Activated CD4-positive, alpha-beta T cell treated with anti-CD3 and anti-CD28 coated beads for 48 hours (primary cell): ENCODE results near the gene RFX7.
"Not testable (repeated sequence)": the region's sequence is repeated elsewhere in the genome, so short reads cannot be mapped to it uniquely, and the experiment has no call there.

ENCODE experiments used
- DNase-seq: peaks from one replicate; pipeline ENCODE4 v3.0.0-alpha.2; 2020

The RFX7 gene

DNA sequence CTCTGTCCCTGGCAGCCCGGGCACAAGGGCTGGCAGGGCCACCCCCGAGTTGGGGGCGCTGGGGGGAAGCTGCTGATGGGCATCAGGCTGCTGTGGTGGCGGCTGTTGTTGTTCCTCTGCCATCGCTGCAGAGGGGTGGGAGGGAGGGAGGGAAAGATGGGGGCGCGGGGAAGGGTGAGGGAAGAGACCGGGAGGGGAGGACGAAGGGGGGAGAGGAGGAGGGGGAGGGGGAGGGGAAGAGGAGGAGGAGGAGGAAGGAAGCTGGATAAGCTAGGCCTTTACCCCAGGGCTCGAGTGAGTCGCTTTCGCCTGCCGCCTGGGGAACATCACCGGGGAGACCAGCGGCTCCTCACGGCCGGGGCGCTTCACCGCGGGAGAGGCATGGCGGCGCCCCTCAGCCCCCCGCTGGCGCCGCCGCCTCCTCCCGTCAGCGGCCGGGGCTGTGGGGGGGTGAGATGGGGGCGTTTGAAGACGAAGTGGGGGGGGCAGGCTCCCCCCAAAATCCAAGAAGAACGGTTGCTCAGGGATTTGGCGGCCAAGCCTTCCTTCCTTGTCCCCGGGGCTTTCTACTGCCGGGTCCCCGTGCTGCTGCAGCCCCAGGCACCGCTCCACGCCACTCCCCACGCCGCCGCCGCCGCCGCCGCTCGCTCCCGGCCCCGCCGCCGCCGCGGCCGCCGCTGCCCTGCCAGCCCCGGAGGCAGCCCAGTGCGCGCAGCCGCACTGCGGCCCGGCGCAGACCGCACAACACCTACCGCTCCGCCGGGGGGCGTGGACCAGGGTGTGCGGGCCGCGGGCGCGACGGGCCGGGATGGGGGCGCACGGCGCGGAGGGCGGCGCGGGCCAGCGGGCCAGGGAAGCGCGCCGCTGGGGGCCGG is at the start of gene RFX7:
Gene RFX7, minus strand, starts transcription at position 717 of the 875 bp plus-strand sequence. Its CDS starts 594 bp downstream, at position 123.
- DNase-seq: peak; percentile 78

DNA sequence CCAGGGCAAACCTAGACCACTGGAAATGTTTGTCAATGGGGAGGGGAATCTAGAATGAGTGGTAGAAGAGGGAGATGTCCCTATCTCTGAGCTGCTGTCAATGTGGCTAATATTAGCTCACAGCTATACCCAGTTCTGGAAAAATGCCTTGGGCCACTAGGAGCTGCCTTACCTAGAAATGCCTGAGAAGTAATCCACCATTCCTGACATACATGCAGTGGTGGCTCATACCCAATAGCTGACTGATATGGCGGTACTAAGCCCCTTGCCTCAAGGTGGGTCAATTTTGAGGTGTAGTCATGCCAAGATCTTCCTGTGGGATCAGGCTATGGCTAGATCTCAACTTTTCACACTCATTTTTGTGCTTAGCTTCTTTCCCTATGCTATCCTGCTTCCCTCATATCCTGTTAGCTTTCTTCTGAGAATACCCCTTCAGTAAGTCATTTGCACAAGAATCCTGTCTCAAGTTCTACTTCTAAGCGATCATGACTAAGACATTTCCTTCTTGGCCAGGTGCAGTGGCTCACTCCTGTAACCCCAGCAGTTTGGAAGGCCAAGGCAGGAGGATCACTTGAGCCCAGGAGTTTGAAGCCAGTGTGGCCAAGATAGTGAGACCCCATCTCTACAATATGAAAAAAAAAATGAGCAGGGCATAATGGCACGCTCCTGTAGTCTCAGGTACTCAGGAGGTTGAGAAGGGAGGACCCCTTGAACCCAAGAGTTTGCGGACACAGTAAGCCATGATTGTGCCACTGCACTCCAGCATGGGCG is 49.1 kb upstream of the RFX7 start:
- DNase-seq: no peak

DNA sequence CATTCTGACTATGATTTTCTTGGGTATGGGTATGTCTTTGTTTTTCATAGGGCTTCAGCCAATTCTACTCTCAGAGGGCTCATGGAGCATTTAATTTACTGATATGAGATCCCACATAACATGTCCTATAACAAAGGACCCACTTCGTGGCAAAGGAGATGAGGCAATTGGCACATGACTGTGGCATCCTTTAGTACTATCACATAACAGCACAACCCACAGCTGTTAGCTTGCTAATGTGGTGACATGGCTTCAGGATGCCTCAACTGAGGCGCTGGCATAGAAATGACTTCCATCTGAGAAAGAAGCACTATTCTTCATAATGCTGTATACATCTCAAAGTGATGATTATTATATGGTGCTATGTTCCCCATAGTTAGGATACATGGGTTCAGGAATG is 48.1 kb upstream of the RFX7 start:
- DNase-seq: no peak

- no peak for DNase-seq
Observed at GRCh38 chr15:56286213-56286612, 42.5 kb upstream of the RFX7 start.

GRCh38 chr15:56281145-56281544 is 37.5 kb upstream of the RFX7 start:
- DNase-seq: no peak

- no peak for DNase-seq
Observed at GRCh38 chr15:56273724-56274123, 30.0 kb upstream of the RFX7 start.

GRCh38 chr15:56272454-56272853 is 28.8 kb upstream of the RFX7 start:
- DNase-seq: no peak

DNA sequence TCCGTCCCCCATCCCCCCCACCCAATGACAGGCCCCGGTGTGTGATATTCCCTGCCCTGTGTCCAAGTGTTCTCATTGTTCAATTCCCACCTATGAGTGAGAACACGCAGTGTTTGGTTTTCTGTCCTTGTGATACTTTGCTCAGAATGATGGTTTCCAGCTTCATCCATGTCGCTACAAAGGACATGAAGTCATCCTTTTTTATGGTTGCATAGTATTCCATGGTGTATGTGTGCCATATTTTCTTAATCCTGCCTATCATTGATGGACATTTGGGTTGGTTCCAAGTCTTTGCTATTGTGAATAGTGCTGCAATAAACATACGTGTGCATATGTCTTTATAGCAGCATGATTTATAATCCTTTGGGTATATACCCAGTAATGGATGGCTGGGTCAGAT is 22.8 kb upstream of the RFX7 start:
- DNase-seq: not testable (repeated sequence)

GRCh38 chr15:56261854-56262509 is 18.3 kb upstream of the RFX7 start:
- DNase-seq: no peak

DNA sequence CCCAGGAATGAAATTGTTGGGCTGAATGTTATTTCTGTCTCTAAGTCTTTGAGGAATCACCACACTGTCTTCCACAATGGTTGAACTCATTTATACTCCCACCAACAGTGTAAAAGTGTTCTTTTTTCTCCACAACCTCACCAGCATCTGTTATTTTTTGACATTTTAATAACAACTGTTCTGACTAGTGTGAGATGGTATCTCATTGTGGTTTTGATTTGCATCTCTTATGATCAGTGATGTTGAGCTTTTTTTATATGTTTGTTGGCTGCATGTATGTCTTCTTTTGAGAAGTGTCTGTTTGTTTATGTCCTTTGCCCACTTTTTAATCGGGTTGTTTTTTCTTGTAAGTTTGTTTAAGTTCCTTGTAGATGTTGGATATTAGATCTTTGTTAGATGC is 13.6 kb upstream of the RFX7 start:
- not testable (repeated sequence) for DNase-seq

DNA sequence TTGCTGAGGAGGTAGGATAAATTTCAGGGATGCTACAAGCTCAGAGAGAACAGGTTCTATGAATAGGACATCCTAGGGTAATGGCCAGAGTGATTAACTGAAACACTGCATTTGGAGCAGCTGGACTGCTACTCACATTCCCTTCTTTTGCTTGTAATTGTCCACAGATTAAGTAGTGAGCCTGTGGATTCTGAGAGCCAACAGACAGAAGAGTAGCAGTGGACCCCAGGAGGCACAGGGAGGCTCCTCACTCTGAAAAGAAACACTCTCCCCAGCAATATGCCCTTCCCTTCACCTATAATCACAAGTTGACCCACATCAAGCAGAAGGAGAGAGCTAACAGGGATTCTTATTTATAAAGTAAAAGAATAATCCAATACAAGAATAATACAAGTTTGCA is 10.6 kb upstream of the RFX7 start:
- no peak for DNase-seq

DNA sequence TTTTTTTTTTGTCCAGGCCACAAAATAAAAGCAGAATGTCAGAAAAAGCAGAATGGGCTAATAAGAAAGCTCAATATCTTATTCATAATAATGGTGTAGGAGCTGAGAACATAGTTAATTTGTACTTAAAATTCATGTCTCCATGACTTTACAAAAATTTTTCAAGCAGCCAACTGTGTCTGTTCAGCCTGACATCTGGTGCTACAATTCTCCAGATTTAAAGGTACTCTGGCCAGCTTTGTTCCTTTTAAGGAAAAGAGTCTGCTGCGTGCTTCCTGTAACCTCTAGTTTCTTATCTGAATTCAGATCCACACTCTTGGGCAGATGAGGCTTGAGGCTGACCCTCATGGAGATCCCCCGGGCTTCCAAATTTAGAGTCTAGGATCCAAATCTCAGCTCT is 8.7 kb upstream of the RFX7 start:
- DNase-seq: no peak

GRCh38 chr15:56251315-56252095 is 7.8 kb upstream of the RFX7 start:
- no peak for DNase-seq

DNA sequence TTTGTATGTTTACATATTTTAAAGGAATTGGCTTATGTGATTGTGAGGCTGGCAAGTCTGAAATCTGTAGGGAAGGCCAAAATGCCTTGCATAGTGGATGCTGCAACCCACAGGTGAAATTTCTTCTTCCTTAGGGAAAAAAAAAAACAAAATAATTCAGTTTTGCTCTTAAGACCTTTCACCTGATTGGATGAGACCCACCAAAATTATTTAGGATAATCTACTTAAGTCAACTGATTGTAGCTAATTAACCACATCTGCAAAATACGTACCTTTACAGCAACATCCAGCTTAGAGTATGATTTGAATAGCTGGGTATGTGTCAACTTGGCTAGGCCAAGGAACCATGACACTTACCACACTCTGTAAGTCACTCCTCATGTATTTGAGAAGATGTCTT is 6.9 kb upstream of the RFX7 start:
- no peak for DNase-seq

- DNase-seq: no peak
Observed at GRCh38 chr15:56249092-56249491, 5.4 kb upstream of the RFX7 start.

- DNase-seq: no peak
Observed at GRCh38 chr15:56248311-56248992, 4.8 kb upstream of the RFX7 start.

DNA sequence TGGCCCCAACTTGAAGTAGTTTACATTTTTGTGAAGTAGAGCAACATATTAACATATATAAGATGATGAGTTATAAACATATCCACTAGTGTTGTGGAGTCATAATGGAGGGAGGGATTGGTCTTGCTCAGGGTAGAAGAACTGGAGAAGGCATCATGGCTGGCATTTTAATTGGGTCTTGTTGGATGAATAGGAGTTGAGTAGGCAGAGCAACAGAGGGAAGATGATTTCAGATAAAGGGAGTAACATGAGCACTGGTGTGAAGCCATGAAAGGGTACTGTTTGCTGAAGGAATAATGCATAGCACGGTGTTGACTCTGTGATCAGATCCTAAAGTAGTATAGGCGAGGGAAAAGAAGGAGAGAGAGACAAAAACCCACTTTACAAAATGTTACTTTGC is 3.6 kb upstream of the RFX7 start:
- DNase-seq: no peak

DNA sequence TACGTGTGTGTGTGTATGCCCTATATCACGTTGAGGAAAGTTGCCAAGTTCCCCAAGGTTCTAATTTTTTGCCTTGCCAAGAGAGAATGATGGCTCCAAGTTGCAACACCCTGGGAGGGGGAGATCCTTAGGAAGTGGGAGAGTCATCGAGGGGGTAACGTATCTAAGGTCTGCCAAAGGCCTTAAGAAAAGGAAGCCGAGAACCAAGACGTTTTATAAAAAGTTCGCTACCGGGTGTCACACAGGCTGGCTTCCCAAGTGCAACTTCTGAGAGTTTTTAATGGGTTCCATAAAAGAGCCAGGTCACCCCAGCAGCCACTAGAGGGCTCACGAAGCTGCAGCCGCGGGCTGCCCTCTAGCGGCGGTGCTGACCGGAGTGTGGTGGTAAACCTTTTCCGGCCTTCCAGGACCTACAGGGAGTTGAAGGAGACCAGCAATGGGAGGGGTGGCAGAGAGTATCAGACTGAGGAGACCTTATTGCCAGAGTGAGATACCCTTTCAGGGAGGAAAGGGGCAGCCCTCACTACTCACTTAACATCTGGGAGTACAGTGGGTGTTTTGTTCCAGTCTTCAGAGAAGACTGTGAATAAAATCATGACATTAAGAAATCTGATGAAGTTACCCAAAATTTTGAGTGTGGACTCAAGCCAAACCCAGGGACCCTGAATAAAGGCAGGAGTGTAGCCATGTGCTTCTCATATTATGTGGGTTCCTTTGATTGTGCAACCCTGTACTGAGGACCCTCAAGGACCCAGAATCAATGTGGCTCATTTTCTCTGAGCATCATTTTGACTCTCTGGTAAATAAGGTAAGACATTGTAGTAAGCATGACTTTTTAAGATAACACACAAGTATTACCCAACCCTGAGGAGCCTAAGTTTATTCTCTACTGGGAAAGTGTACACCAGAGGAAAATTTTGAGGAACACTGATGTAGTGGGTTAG is 2.5 kb upstream of the RFX7 start:
- DNase-seq: peak; percentile 93

DNA sequence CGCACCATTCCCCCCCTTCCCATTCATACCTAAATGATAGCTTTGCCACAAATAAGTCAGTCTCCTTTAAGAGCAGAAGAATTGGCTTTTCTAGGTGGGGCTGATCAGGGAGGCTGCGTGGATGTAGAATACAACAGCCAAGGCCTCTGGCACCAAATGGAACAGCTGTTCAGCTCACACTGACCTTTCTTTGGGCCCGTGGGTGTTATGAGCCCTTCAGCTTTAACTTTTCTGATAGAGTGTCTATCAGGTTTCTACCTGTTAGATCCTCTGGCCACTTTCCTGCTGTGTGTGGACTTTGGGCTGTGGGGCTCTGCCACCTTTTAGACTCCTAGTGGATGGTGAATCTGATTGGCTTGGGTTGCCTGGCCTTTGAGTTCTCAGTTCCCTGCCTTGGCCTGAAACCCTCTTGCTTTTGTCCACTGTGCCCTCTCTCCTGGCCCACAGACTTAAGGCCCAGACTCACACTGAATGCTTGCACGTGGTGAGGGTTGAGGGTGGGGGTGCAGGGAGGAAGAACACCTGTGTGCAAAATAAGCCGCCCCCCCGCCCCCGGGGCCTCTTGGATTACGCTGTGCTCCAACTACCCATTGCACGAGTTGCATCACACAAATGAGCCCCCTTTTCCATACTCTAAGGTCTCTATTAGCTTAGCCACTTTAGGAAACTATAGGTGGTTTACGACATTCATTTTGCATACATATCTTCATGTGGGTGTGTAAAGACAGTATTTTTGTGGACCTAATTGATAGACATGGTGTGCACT is 1.3 kb upstream of the RFX7 start:
- peak; percentile 78 for DNase-seq
